Prostate gland (tissue), 2 donors: ENCODE measurements around the gene MCEE. TPM values are rescaled to one million over a fixed set of nuclear protein-coding genes. Genes with fewer than 3 reads are reported as not detected.
"Not testable (repeated sequence)": the region's sequence is repeated elsewhere in the genome, so short reads cannot be mapped to it uniquely, and the experiment has no call there.

Experiments used
- DNase-seq: peaks from one replicate; pipeline ENCODE4 v3.0.0-alpha.2; 2019; ENCODE audit warnings: low spot score
- H3K27ac ChIP-seq, 2 donors: fragments of 200-600 bp; sonication (generic); 2 replicates each; pipeline ENCODE4 v1.5.1; 2017 to 2019
- H3K27me3 ChIP-seq: fragments of 200-600 bp; sonication (generic); replicated peaks from 2 replicates; pipeline ENCODE4 v1.5.1; 2019; ENCODE audit not compliant: insufficient read depth
- H3K36me3 ChIP-seq, 2 donors: fragments of 200-600 bp; sonication (generic); 1 replicate in 1 of 2; 2 replicates in 1 of 2; pipeline versions ENCODE4 v1.5.1 to v1.8.1; 2017 to 2019
- H3K4me1 ChIP-seq: fragments of 200-600 bp; sonication (generic); replicated peaks from 2 replicates; pipeline ENCODE4 v1.5.1; 2019
- H3K4me3 ChIP-seq, 2 donors: fragments of 200-600 bp; sonication (generic); 2 replicates each; pipeline ENCODE4 v1.5.1; 2017 to 2019
- H3K9me3 ChIP-seq: fragments of 200-600 bp; sonication (generic); 2 replicates; pipeline ENCODE4 v1.5.1; 2017
- CTCF ChIP-seq, 4 experiments: fragments of 200-600 bp in 2 of 4; fragments of 450-650 bp in 2 of 4; sonication (generic) in 2 of 4; IDR thresholded peaks; 1 replicate in 3 of 4; 2 replicates in 1 of 4; pipeline ENCODE4 v1.5.1; 2016 to 2019; ENCODE audit warnings: antibody characterized with exemption in 4 of 4, mild to moderate bottlenecking in 2 of 4, moderate library complexity in 2 of 4
- POLR2A ChIP-seq: fragments of 450-650 bp; IDR thresholded peaks from one replicate; pipeline ENCODE4 v1.6.1; 2016; ENCODE audit warnings: antibody characterized with exemption, mild to moderate bottlenecking
- POLR2AphosphoS5 ChIP-seq: sonication (generic); formaldehyde crosslinking; IDR thresholded peaks from one replicate; pipeline ENCODE4 v1.6.1; 2017; ENCODE audit warnings: antibody characterized with exemption
- WGBS: methylation state at CpG from one replicate; pipeline ENCODE4 v1.1.5; 2018; 5-methylcytosine and 5-hydroxymethylcytosine counted together
- intact Hi-C: fragments of 100-400 bp; cut with DNase I; formaldehyde crosslinking; loops from one replicate; pipeline ENCODE4 v1.14.2; 2022
- total RNA-seq, 2 donors: library from RNA; depleted of rRNA; stranded (reverse); fragments of >200 nt; gene quantifications; one replicate each; pipeline ENCODE4 v1.1.0, GENCODE V29; 2016

The MCEE gene
- total RNA-seq: 10 to 100 TPM; 18.2 to 41.4 TPM

- WGBS: under 1% methylated on average over 64 of the region's 67 CpGs
- H3K36me3 ChIP-seq: no peaks in the 10 kb centered on the region
- peak; percentile 89 for DNase-seq
- no peaks in the 10 kb centered on the region for H3K27me3 ChIP-seq
- peak within 1 kb of the TSS; percentile 93 to 96 for H3K27ac ChIP-seq
- no peaks in the 10 kb centered on the region for H3K9me3 ChIP-seq
- TF ChIP-seq CTCF (IDR thresholded peaks at IDR 0.05) (peak in 1 of 4 experiments; percentile 15), POLR2A (peak; percentile 50), POLR2AphosphoS5 (peak; percentile 69)
- peak within 1 kb of the TSS; percentile 54 to 89 for H3K4me3 ChIP-seq
- intact Hi-C loops: loop anchor here (5.0 kb wide), 1 partner anchor 63 kb away; the partner anchor contains the start of gene NAGK
- peaks cover 6% of the 10 kb centered on the region for H3K4me1 ChIP-seq
Observed at GRCh38 chr2:71130152-71130904, at the start of gene MCEE, which contains the start of gene MPHOSPH10. TSS of gene MCEE (minus strand) at chr2:71130229. CDS start at chr2:71130219, 10 bp downstream. TSS of gene MPHOSPH10 (plus strand) at chr2:71130634. CDS start at chr2:71130666, 32 bp downstream.

GRCh38 chr2:71178836-71179235 is 48.8 kb upstream of the MCEE start:
- intact Hi-C loops: not testable (repeated sequence)
- 77% methylated on average over 8 of the region's 8 CpGs for WGBS

GRCh38 chr2:71174207-71174606 is 44.2 kb upstream of the MCEE start:
- no peaks in the 10 kb centered on the region for H3K27me3 ChIP-seq
- DNase-seq: no peak
- no peaks in the 10 kb centered on the region for H3K36me3 ChIP-seq
- H3K4me1 ChIP-seq: no peaks in the 10 kb centered on the region
- H3K4me3 ChIP-seq: no peak overlapping the region
- WGBS: 63% methylated on average over 3 of the region's 3 CpGs
- no peak overlapping the region for H3K27ac ChIP-seq
- TF ChIP-seq CTCF (IDR thresholded peaks at IDR 0.05) (no peak), POLR2A (no peak)
- intact Hi-C loops: no loop called here
- H3K9me3 ChIP-seq: no peaks in the 10 kb centered on the region

More at GRCh38 chr2:71178836-71179235, 48.8 kb upstream of the MCEE start:
- not testable (repeated sequence) for H3K27ac ChIP-seq, H3K36me3 ChIP-seq, DNase-seq, H3K9me3 ChIP-seq, H3K4me1 ChIP-seq, H3K4me3 ChIP-seq, H3K27me3 ChIP-seq

GRCh38 chr2:71173096-71173495 is 43.1 kb upstream of the MCEE start:
- no peak overlapping the region for H3K27ac ChIP-seq
- intact Hi-C loops: no loop called here
- H3K9me3 ChIP-seq: no peaks in the 10 kb centered on the region
- DNase-seq: no peak
- H3K36me3 ChIP-seq: no peaks in the 10 kb centered on the region
- no peaks in the 10 kb centered on the region for H3K4me1 ChIP-seq
- no peak for TF ChIP-seq POLR2AphosphoS5
- H3K4me3 ChIP-seq: no peak overlapping the region
- WGBS: 73% methylated on average over 1 of the region's 1 CpG
- H3K27me3 ChIP-seq: no peaks in the 10 kb centered on the region

GRCh38 chr2:71166812-71167211 is 36.8 kb upstream of the MCEE start:
- intact Hi-C loops: no loop called here
- Histone ChIP-seq H3K27me3 (no peaks in the 10 kb centered on the region), H3K27ac (no peak overlapping the region), H3K4me3 (no peak overlapping the region), H3K4me1 (no peaks in the 10 kb centered on the region), H3K9me3 (no peaks in the 10 kb centered on the region), H3K36me3 (no peaks in the 10 kb centered on the region)
- no peak for DNase-seq
- TF ChIP-seq POLR2A: no peak
- TF ChIP-seq POLR2AphosphoS5: no peak
- TF ChIP-seq CTCF (IDR thresholded peaks at IDR 0.05): no peak
- WGBS: 64% methylated on average over 3 of the region's 3 CpGs
